Measurements from ENCODE around the gene ZIC2.

DNA sequence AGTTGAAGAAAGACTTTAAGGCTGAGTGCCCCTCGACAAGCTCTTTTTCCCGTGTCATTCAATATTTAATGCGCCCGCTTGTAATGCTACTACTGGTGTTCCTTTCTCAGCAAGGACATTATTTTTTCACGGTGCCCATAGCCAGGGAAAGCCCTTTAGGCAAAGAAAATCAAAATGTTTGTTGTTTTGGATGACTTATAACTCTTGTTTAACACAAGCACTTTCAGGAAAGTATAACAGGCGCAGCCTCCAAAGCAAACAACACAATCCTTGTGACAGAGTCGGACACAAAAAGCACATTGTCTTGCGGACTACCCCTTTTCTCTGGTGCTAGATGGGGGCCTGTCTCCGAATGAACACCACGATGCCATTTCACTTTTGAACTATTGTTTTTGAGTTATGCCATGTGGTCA is 22.5 kb upstream of the ZIC2 start:
- TF ChIP-seq CTCF (IDR thresholded peaks at IDR 0.05; ENCODE audit: insufficient read depth, low read depth, low read length) (no peak), EZH2 (IDR thresholded peaks at IDR 0.05; ENCODE audit: insufficient read depth, low read length) (no peak)

All from astrocyte (in vitro differentiated cells and primary cell).